Left ventricle myocardium inferior (tissue), 1 donor: ENCODE results near the gene FBXO5. TPM values are rescaled to one million over a fixed set of nuclear protein-coding genes. Genes with fewer than 3 reads are reported as not detected.

Experiments used
- DNase-seq: peaks from one replicate; pipeline ENCODE4 v3.0.0-alpha.2; 2020
- H3K27ac ChIP-seq: fragments of 200-600 bp; replicated peaks from 2 replicates; pipeline ENCODE4 v1.8.0; 2021
- H3K27me3 ChIP-seq: fragments of 200-600 bp; 2 replicates; pipeline ENCODE4 v1.8.0; 2021; ENCODE audit warnings: low read depth
- H3K36me3 ChIP-seq: fragments of 200-600 bp; 2 replicates; pipeline ENCODE4 v1.8.0; 2021
- H3K4me1 ChIP-seq: fragments of 200-600 bp; 2 replicates; pipeline ENCODE4 v1.8.0; 2021
- H3K4me3 ChIP-seq: fragments of 200-600 bp; 2 replicates; pipeline ENCODE4 v1.8.0; 2021; ENCODE audit warnings: mild to moderate bottlenecking, moderate library complexity
- H3K9me3 ChIP-seq: fragments of 200-600 bp; replicated peaks from 2 replicates; pipeline ENCODE4 v1.8.0; 2021
- intact Hi-C: fragments of 100-400 bp; cut with micrococcal nuclease; formaldehyde crosslinking; loops from one replicate; pipeline ENCODE4 v1.11.0; 2022
- total RNA-seq: library from RNA; stranded (reverse); fragmentation: NEBNext Ultra II Directional; extraction: Animal tissue kit (Norgen Biotek cat#: 25700); gene quantifications from one replicate; pipeline ENCODE4 v1.2.1, GENCODE V29; 2021
- TF ChIP-seq, protein P1 (sequence below): fragments of 200-600 bp; IDR thresholded peaks from 2 replicates; pipeline ENCODE4 v1.8.0; 2021; ENCODE audit warnings: antibody characterized with exemption, mild to moderate bottlenecking, borderline replicate concordance
- donor health status: DM: no; HTN: yes; CAD: no; lungs with severe emphysema.

Gene FBXO5
- total RNA-seq, 1 donor from 2014 or later, result 1.6 TPM

- Histone ChIP-seq H3K27ac (no peak overlapping the region), H3K4me3 (no peak overlapping the region), H3K36me3 (no peaks in the 10 kb centered on the region), H3K27me3 (peaks cover 7% of the 10 kb centered on the region), H3K4me1 (no peaks in the 10 kb centered on the region), H3K9me3 (peaks cover 12% of the 10 kb centered on the region)
- TF ChIP-seq, protein P1, sequence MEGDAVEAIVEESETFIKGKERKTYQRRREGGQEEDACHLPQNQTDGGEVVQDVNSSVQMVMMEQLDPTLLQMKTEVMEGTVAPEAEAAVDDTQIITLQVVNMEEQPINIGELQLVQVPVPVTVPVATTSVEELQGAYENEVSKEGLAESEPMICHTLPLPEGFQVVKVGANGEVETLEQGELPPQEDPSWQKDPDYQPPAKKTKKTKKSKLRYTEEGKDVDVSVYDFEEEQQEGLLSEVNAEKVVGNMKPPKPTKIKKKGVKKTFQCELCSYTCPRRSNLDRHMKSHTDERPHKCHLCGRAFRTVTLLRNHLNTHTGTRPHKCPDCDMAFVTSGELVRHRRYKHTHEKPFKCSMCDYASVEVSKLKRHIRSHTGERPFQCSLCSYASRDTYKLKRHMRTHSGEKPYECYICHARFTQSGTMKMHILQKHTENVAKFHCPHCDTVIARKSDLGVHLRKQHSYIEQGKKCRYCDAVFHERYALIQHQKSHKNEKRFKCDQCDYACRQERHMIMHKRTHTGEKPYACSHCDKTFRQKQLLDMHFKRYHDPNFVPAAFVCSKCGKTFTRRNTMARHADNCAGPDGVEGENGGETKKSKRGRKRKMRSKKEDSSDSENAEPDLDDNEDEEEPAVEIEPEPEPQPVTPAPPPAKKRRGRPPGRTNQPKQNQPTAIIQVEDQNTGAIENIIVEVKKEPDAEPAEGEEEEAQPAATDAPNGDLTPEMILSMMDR, result no peak
- no peak for DNase-seq
- intact Hi-C loops, result no loop called here
These were observed 23.5 kb downstream of the FBXO5 start for GRCh38 chr6:152959333-152959732.

- no peak for DNase-seq
- H3K36me3 ChIP-seq, result no peaks in the 10 kb centered on the region
- H3K9me3 ChIP-seq, result peaks cover 12% of the 10 kb centered on the region
- no peak overlapping the region for H3K27ac ChIP-seq
- H3K4me1 ChIP-seq, result no peaks in the 10 kb centered on the region
- TF ChIP-seq, protein P1, result no peak
- intact Hi-C loops, result no loop called here
- H3K27me3 ChIP-seq, result peaks cover 7% of the 10 kb centered on the region
- H3K4me3 ChIP-seq, result no peak overlapping the region
These were observed 25.0 kb downstream of the FBXO5 start for GRCh38 chr6:152957796-152958195.

GRCh38 chr6:152954443-152954842 lies 28.4 kb downstream of the FBXO5 start:
- Histone ChIP-seq H3K36me3 (no peaks in the 10 kb centered on the region), H3K9me3 (peaks cover 12% of the 10 kb centered on the region), H3K4me1 (no peaks in the 10 kb centered on the region), H3K27ac (no peak overlapping the region), H3K27me3 (peaks cover 30% of the 10 kb centered on the region), H3K4me3 (no peak overlapping the region)
- TF ChIP-seq, protein P1, result no peak
- intact Hi-C loops, result no loop called here
- no peak for DNase-seq

DNA sequence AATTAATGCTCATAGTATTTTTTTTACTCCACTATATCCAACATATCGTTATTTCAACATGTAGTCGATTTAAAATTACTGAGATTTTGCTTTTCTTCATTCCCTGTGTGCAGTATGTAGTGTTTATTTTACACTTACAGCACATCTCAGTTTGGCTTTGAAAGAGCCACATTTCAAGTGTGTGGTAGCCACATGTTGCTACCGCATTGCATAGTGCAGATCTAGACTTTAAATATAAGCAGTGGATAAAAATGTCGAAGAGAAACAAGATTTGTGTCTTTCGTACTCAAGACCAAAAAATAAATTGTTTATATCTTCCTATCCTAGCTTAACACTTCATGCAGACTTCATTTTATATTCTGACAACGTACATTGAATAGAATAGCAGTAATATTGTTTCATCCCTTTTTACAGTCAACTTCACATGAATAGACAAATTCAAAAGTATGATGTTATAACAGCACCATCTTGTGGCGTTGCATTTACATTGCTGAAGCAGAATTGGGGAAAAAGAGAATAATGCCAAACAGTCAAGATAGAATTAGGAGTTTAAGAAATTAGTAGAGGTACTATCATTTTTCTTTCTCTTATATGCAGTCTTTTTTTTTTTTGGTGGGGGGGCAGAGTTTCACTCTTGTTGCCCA lies 29.9 kb downstream of the FBXO5 start:
- H3K4me3 ChIP-seq, result no peak overlapping the region
- H3K36me3 ChIP-seq, result no peaks in the 10 kb centered on the region
- TF ChIP-seq, protein P1, result peak; percentile 54
- intact Hi-C loops, result no loop called here
- DNase-seq, result no peak
- H3K4me1 ChIP-seq, result peaks cover 6% of the 10 kb centered on the region
- H3K9me3 ChIP-seq, result peaks cover 12% of the 10 kb centered on the region
- H3K27me3 ChIP-seq, result peaks cover 31% of the 10 kb centered on the region
- H3K27ac ChIP-seq, result no peak overlapping the region

GRCh38 chr6:152952045-152952444 lies 30.8 kb downstream of the FBXO5 start:
- peaks cover 12% of the 10 kb centered on the region for H3K9me3 ChIP-seq
- DNase-seq, result no peak
- intact Hi-C loops, result no loop called here
- H3K27ac ChIP-seq, result no peak overlapping the region
- no peak overlapping the region for H3K4me3 ChIP-seq
- H3K27me3 ChIP-seq, result peaks cover 31% of the 10 kb centered on the region
- no peaks in the 10 kb centered on the region for H3K36me3 ChIP-seq
- TF ChIP-seq, protein P1, result no peak
- peaks cover 7% of the 10 kb centered on the region for H3K4me1 ChIP-seq
